Astrocyte (in vitro differentiated cells and primary cell): ENCODE results near the gene SLC9A7.

Experiments
- EZH2 ChIP-seq: IDR thresholded peaks from 2 replicates; pipeline ENCODE4 v1.6.1; 2012; ENCODE audit warnings: mild to moderate bottlenecking, low read length, inconsistent platforms; ENCODE audit not compliant: insufficient read depth
- TF ChIP-seq, protein P1 (sequence below): IDR thresholded peaks from 2 replicates; pipeline ENCODE4 v1.5.1; 2011; ENCODE audit warnings: low read depth, mild to moderate bottlenecking, inconsistent platforms, low read length, moderate library complexity; ENCODE audit not compliant: insufficient read depth

GRCh38 chrX:46735622-46736021 is 23.3 kb downstream of the SLC9A7 start:
- TF ChIP-seq, protein P1, sequence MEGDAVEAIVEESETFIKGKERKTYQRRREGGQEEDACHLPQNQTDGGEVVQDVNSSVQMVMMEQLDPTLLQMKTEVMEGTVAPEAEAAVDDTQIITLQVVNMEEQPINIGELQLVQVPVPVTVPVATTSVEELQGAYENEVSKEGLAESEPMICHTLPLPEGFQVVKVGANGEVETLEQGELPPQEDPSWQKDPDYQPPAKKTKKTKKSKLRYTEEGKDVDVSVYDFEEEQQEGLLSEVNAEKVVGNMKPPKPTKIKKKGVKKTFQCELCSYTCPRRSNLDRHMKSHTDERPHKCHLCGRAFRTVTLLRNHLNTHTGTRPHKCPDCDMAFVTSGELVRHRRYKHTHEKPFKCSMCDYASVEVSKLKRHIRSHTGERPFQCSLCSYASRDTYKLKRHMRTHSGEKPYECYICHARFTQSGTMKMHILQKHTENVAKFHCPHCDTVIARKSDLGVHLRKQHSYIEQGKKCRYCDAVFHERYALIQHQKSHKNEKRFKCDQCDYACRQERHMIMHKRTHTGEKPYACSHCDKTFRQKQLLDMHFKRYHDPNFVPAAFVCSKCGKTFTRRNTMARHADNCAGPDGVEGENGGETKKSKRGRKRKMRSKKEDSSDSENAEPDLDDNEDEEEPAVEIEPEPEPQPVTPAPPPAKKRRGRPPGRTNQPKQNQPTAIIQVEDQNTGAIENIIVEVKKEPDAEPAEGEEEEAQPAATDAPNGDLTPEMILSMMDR = no peak
- no peak for TF ChIP-seq EZH2
